Liver (tissue), 3 donors: ENCODE measurements around the gene OGFOD1.

Experiments
- FOXA1 ChIP-seq: IDR thresholded peaks from 2 replicates; pipeline ENCODE4 v1.6.1; 2016; ENCODE audit warnings: antibody characterized with exemption
- JUND ChIP-seq, 2 donors: IDR thresholded peaks; 2 replicates each; pipeline ENCODE4 v1.6.1; 2016; ENCODE audit warnings: antibody characterized with exemption in 2 of 2
- SP1 ChIP-seq: IDR thresholded peaks from 2 replicates; pipeline ENCODE4 v1.6.1; 2018; ENCODE audit warnings: antibody characterized with exemption, mild to moderate bottlenecking
- TAF1 ChIP-seq: conservative IDR thresholded peaks from 2 replicates; pipeline ENCODE4 v1.6.1; 2016; ENCODE audit warnings: antibody characterized with exemption, mild to moderate bottlenecking
- TF ChIP-seq, protein P1 (sequence below): fragments of 150-350 bp; IDR thresholded peaks from 2 replicates; pipeline ENCODE4 v1.5.1; 2017; ENCODE audit warnings: improper control_type of control experiment, low read depth, low read length; ENCODE audit not compliant: missing input control
- TF ChIP-seq, protein P2 (sequence below): IDR thresholded peaks from 2 replicates; pipeline ENCODE4 v1.6.1; 2016; ENCODE audit warnings: antibody characterized with exemption
- donor health status: healthy.
- donor health status: healthy.

DNA sequence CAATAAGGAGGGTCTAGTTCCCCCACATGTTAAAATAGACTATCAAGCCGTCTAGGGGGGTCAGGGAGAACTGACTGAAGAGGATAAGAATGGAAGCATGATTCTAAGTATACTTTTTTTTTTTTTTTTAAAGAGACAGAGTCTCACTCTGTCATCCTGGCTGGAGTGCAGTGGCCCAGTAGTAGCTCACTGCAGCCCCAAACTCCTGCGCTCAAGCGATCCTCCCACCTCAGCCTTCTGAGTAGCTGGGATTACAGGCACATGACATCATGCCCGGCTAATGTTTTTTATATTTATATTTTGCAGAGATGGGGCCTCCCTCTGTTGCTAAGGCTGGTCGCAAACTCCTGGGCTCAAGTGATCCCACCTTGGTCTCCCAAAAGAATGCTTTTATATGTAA, 40.2 kb upstream of the OGFOD1 start:
- no peak for TF ChIP-seq SP1
- TF ChIP-seq, protein P1, sequence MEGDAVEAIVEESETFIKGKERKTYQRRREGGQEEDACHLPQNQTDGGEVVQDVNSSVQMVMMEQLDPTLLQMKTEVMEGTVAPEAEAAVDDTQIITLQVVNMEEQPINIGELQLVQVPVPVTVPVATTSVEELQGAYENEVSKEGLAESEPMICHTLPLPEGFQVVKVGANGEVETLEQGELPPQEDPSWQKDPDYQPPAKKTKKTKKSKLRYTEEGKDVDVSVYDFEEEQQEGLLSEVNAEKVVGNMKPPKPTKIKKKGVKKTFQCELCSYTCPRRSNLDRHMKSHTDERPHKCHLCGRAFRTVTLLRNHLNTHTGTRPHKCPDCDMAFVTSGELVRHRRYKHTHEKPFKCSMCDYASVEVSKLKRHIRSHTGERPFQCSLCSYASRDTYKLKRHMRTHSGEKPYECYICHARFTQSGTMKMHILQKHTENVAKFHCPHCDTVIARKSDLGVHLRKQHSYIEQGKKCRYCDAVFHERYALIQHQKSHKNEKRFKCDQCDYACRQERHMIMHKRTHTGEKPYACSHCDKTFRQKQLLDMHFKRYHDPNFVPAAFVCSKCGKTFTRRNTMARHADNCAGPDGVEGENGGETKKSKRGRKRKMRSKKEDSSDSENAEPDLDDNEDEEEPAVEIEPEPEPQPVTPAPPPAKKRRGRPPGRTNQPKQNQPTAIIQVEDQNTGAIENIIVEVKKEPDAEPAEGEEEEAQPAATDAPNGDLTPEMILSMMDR: no peak
- TF ChIP-seq JUND (IDR thresholded peaks at IDR 0.05): no peak
- TF ChIP-seq, protein P2, sequence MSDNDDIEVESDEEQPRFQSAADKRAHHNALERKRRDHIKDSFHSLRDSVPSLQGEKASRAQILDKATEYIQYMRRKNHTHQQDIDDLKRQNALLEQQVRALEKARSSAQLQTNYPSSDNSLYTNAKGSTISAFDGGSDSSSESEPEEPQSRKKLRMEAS: no peak
- TF ChIP-seq TAF1: no peak
- TF ChIP-seq FOXA1: no peak
